HTERT RPE-1 (cell line): ENCODE data around the gene CD207.
"Not testable (repeated sequence)": the region's sequence is repeated elsewhere in the genome, so short reads cannot be mapped to it uniquely, and the experiment has no call there.

Source experiments
- in situ Hi-C: fragments of 300-500 bp; cut with MboI; formaldehyde crosslinking; loops from 4 replicates; pipeline ENCODE4 v1.14.3; 2020; ENCODE audit warnings: low sequenced_read_pairs

CD207 gene

GRCh38 chr2:70835643-70836042 is at the start of gene CD207:
CD207 (minus strand) TSS chr2:70835816; CDS start chr2:70835776, 40 bp downstream.
- in situ Hi-C loops: no loop called here

GRCh38 chr2:70878543-70878942 is 42.9 kb upstream of the CD207 start:
- in situ Hi-C loops: not testable (repeated sequence)

- in situ Hi-C loops: not testable (repeated sequence)
Measured at GRCh38 chr2:70876138-70876537, 40.5 kb upstream of the CD207 start.

- in situ Hi-C loops: no loop called here
Measured at GRCh38 chr2:70873541-70873940, 37.9 kb upstream of the CD207 start.

GRCh38 chr2:70871398-70872211 is 36.0 kb upstream of the CD207 start:
- in situ Hi-C loops: no loop called here

- in situ Hi-C loops: no loop called here
Measured at GRCh38 chr2:70870790-70871189, 35.2 kb upstream of the CD207 start.

- in situ Hi-C loops: no loop called here
Measured at GRCh38 chr2:70868970-70869369, 33.4 kb upstream of the CD207 start.

- in situ Hi-C loops: no loop called here
Measured at GRCh38 chr2:70861777-70862625, 26.4 kb upstream of the CD207 start.

- in situ Hi-C loops: no loop called here
Measured at GRCh38 chr2:70855667-70856066, 20.1 kb upstream of the CD207 start.

GRCh38 chr2:70854411-70854810 is 18.8 kb upstream of the CD207 start:
- in situ Hi-C loops: no loop called here

GRCh38 chr2:70852824-70853223 is 17.2 kb upstream of the CD207 start:
- in situ Hi-C loops: no loop called here

- in situ Hi-C loops: no loop called here
Measured at GRCh38 chr2:70851704-70852103, 16.1 kb upstream of the CD207 start.

GRCh38 chr2:70850925-70851324 is 15.3 kb upstream of the CD207 start:
- in situ Hi-C loops: no loop called here

GRCh38 chr2:70842401-70842800 is 6.8 kb upstream of the CD207 start:
- in situ Hi-C loops: no loop called here

GRCh38 chr2:70837980-70838925 is 2.6 kb upstream of the CD207 start:
- in situ Hi-C loops: no loop called here

- in situ Hi-C loops: no loop called here
Measured at GRCh38 chr2:70834881-70835280, 735 bp downstream of the CD207 start.

- in situ Hi-C loops: no loop called here
Measured at GRCh38 chr2:70834106-70834505, 1.5 kb downstream of the CD207 start.

GRCh38 chr2:70833246-70833645 is 2.4 kb downstream of the CD207 start:
- in situ Hi-C loops: no loop called here

- in situ Hi-C loops: no loop called here
Measured at GRCh38 chr2:70832386-70832785, 3.2 kb downstream of the CD207 start.

- in situ Hi-C loops: no loop called here
Measured at GRCh38 chr2:70831861-70832260, 3.8 kb downstream of the CD207 start.

- in situ Hi-C loops: no loop called here
Measured at GRCh38 chr2:70830366-70830765, 5.2 kb downstream of the CD207 start.
